Lung (tissue), 16 donors: ENCODE measurements around the gene DCHS2. TPM values are rescaled to one million over a fixed set of nuclear protein-coding genes. Genes with fewer than 3 reads are reported as not detected.

Experiments used
- ATAC-seq: fragments of 200-7000 bp; cut with Tn5 transposase; one replicate; pipeline ENCODE4 v1.9.1; 2020; ENCODE audit warnings: moderate number of reproducible peaks; ENCODE audit not compliant: insufficient read depth, low FRiP score
- DNase-seq, 3 donors: peaks; one replicate each; pipeline ENCODE4 v3.0.0-alpha.2; 2013 to 2017
- H3K27ac ChIP-seq, 2 donors: one replicate each; pipeline ENCODE4 v1.5.1; 2013; ENCODE audit warnings: mild to moderate bottlenecking in 2 of 2, moderate library complexity in 2 of 2, control low read depth in 1 of 2, inconsistent platforms in 1 of 2, low read depth in 1 of 2, low read length in 1 of 2
- H3K27me3 ChIP-seq, 3 donors: one replicate each; pipeline ENCODE4 v1.5.1; 2013; ENCODE audit warnings: low read length in 2 of 3; ENCODE audit not compliant: control insufficient read depth in 3 of 3, insufficient read depth in 3 of 3
- H3K36me3 ChIP-seq, 4 donors: one replicate each; pipeline ENCODE4 v1.5.1; 2013; ENCODE audit warnings: low read length in 4 of 4, mild to moderate bottlenecking in 1 of 4, moderate library complexity in 1 of 4; ENCODE audit not compliant: control insufficient read depth in 4 of 4, insufficient read depth in 4 of 4
- H3K4me1 ChIP-seq, 5 donors: one replicate each; pipeline ENCODE4 v1.5.1; 2013; ENCODE audit warnings: low read length in 5 of 5, mild to moderate bottlenecking in 2 of 5, moderate library complexity in 1 of 5; ENCODE audit not compliant: control insufficient read depth in 5 of 5, insufficient read depth in 5 of 5
- H3K4me3 ChIP-seq: one replicate; pipeline ENCODE4 v1.5.1; 2013; ENCODE audit warnings: mild to moderate bottlenecking, control low read depth, moderate library complexity
- H3K9ac ChIP-seq, 2 donors: one replicate each; pipeline ENCODE4 v1.5.1; 2013; ENCODE audit warnings: low read length in 2 of 2, control low read depth in 1 of 2; ENCODE audit not compliant: insufficient read depth in 1 of 2
- H3K9me3 ChIP-seq, 4 donors: one replicate each; pipeline ENCODE4 v1.5.1; 2013; ENCODE audit warnings: low read length in 3 of 4, mild to moderate bottlenecking in 1 of 4, moderate library complexity in 1 of 4; ENCODE audit not compliant: control insufficient read depth in 4 of 4, insufficient read depth in 3 of 4
- CTCF ChIP-seq: IDR thresholded peaks from 2 replicates; pipeline ENCODE4 v1.5.1; 2012; ENCODE audit warnings: mild to moderate bottlenecking; ENCODE audit errors: control extremely low read depth, extremely low read depth
- WGBS, 2 donors: extraction: QIAGEN DNeasy Blood & Tissue Kit; methylation state at CpG; one replicate each; pipeline ENCODE4 v1.1.7; 2013; 5-methylcytosine and 5-hydroxymethylcytosine counted together
- long read RNA-seq, 5 donors: transcript quantifications; one replicate each; lab custom pipeline, GENCODE V29; 2026
- polyA plus RNA-seq, 2 donors: library from polyadenylated mRNA; stranded (reverse); fragments of 200-250 nt; gene quantifications; one replicate each; pipeline ENCODE4 v1.2.1, GENCODE V29; 2013
- total RNA-seq, 2 donors: library from RNA; depleted of rRNA in 1 of 2; stranded (reverse); fragments of >200 nt in 1 of 2; gene quantifications; one replicate each; pipeline ENCODE4 v1.2.1, GENCODE V29; 2014 to 2021
- donor health status: control.
- donor health status: control.
- donor health status: Bipolar disorder and iron deficiency.
- donor health status: healthy.
- donor health status: DM: yes; HTN: yes; CAD: no.

DCHS2 gene, protein sequence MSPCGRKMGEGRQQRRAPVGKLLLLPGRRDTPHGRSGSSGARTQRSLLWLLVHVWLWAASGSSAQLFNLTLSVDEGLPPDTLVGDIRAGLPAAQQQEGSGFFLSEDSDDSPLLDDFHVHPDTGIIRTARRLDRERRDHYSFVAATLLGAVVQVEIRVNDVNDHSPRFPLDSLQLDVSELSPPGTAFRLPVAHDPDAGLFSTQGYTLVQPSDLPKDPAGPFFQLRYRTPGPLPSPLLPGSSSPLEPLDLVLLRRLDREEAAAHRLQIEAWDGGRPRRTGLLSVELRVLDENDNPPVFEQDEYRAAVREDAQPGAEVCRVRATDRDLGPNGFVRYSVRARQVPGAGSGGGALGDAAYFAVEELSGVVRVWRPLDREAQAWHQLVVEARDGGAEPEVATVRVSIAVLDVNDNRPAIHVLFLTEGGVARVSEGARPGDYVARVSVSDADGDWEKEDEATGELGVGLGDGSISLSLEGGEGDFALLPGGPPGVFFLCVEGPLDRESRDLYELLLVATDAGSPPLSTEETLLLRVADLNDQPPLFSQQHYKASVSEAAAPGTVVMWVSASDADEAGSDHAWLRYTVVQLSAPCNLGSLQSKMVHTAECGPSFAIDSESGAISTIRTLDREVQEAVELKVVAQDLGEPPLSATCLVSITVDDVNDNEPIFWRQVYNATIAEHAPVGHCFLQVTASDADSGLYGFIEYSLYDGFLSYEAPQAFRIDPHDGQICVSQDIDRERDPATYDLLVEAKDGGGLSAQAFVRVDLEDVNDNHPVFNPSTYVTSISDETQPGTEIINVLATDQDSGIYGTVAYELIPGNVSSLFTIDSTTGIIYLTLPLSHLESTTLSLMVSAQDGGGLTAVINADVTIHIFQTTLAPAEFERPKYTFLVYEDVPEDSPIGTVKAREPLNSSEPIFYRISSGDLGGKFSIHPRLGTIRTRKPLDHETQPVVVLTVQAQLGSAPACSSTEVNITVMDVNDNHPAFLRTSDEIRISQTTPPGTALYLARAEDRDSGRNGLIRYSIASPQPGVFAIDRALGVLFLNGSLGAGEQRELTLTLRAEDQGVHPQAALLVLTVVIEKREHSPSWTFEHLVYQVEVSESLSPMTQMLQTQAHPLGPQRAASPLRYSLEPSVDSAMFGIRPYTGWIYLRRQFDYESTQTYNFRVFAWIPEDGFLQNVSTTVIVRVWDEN (N-terminal part only)
- total RNA-seq: 10 to 100 TPM in 1 of 2 donors, 1 to 10 TPM in 1; 1.0 to 13.4 TPM
- polyA plus RNA-seq: under 1 TPM; 0.02 to 0.05 TPM
- long read RNA-seq, donor 1: 0 reads
- long read RNA-seq, donor 2: 0 reads
- long read RNA-seq, donor 3, partial matches to known transcripts: 0 of 1 reads
- long read RNA-seq, donor 3, other reads (novel, unspliced or antisense): 0 of 1 reads
- long read RNA-seq, donor 4: 0 reads
- long read RNA-seq, donor 5: 0 reads

- 1% methylated on average over 35 to 53 of the region's 53 CpGs for WGBS, 2 donors
- Histone ChIP-seq H3K4me1 (peaks cover 0 to 19% (median 10%) of the 10 kb centered on the region in 5 donors), H3K9ac (peak within 1 kb of the TSS in 1 of 2 donors; percentile 30), H3K27me3 (peaks cover 7 to 53% (median 20%) of the 10 kb centered on the region in 3 donors), H3K36me3 (no peaks in the 10 kb centered on the region), H3K4me3 (no peak within 1 kb of the TSS), H3K9me3 (peaks cover 0 to 15% (median 0%) of the 10 kb centered on the region in 4 donors), H3K27ac (no peak within 1 kb of the TSS)
- no peak for TF ChIP-seq CTCF
- no peak for ATAC-seq
- DNase-seq: peak; percentile 56 to 69 (median 64)
These were observed at the start of gene DCHS2 for GRCh38 chr4:154491341-154492271. DCHS2 (minus strand) TSS chr4:154491799; CDS start chr4:154491355, 444 bp downstream.

DNA sequence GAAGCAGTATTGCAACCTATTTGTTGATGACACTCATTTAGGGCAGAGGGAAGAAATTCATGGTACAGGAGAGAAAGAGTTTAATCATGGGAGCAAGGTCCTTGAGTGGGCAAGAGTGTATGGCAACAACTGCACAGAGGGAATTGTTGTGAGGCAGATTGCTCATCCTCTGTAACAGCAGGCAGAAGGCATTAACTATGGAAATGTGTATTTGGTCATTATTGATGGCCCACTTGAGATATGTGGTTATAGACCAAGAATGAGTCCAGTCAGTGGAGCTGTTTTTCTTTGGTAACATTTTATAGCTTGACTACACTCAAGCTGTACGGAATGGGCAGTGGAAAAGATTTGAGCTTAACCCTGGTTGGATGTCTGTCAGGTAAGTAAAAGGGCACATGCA, 42.7 kb upstream of the DCHS2 start:
- WGBS, 2 donors: 92 to 95% methylated on average over 1 of the region's 1 CpG
- Histone ChIP-seq H3K36me3 (peaks cover 6 to 19% (median 14%) of the 10 kb centered on the region in 4 donors), H3K4me3 (no peak overlapping the region), H3K9me3 (no peaks in the 10 kb centered on the region), H3K27me3 (no peaks in the 10 kb centered on the region), H3K4me1 (peaks cover 0 to 5% (median 0%) of the 10 kb centered on the region in 5 donors), H3K9ac (no peak overlapping the region), H3K27ac (no peak overlapping the region)
- no peak for ATAC-seq
- TF ChIP-seq CTCF: no peak
- DNase-seq: no peak
